SK-N-SH (cell line): ENCODE measurements around the gene WDR86. TPM values are rescaled to one million over a fixed set of nuclear protein-coding genes. Genes with fewer than 3 reads are reported as not detected.

Experiments used
- CTCF ChIA-PET: fragments of 300-600, 350-600 bp; formaldehyde crosslinking; extraction: SDS; loops from one replicate; lab custom pipeline; 2021; lab: Yijun Ruan, JAX
- POLR2A ChIA-PET: fragments of 350-600 bp; sonication (Branson Sonifier 250); formaldehyde crosslinking; extraction: SDS; loops from one replicate; lab custom pipeline; 2020; ENCODE audit warnings: antibody characterized with exemption, inconsistent platforms; lab: Yijun Ruan, JAX
- DNase-seq: peaks from one replicate; pipeline ENCODE4 v3.0.0; 2012
- H2AFZ ChIP-seq: fragments of 200-600 bp; sonication (generic); 2 replicates; pipeline ENCODE4 v1.8.1; 2016; ENCODE audit warnings: antibody characterized with exemption, mild to moderate bottlenecking, low read depth
- H3F3A ChIP-seq: fragments of 200-600 bp; sonication (generic); replicated peaks from 2 replicates; pipeline ENCODE3; 2016; ENCODE audit warnings: antibody characterized with exemption, mild to moderate bottlenecking; ENCODE audit not compliant: insufficient read depth
- H3K27ac ChIP-seq, 2 experiments: fragments of 200-500 bp in 1 of 2; fragments of 200-600 bp in 1 of 2; sonication (Bioruptor generic) in 1 of 2; sonication (generic), shearing (Covaris generic) in 1 of 2; 2 replicates each; pipeline versions ENCODE4 v1.5.1 to v1.6.1; 2014 to 2016; ENCODE audit warnings: low read depth in 2 of 2, inconsistent platforms in 1 of 2, low read length in 1 of 2, mild to moderate bottlenecking in 1 of 2, mixed read lengths in 1 of 2
- H3K27me3 ChIP-seq: fragments of 200-600 bp; sonication (generic), shearing (Covaris generic); 2 replicates; pipeline ENCODE4 v1.6.1; 2016; ENCODE audit warnings: mixed run types; ENCODE audit not compliant: insufficient read depth
- H3K36me3 ChIP-seq, 2 experiments: fragments of 200-500 bp in 1 of 2; fragments of 200-600 bp in 1 of 2; sonication (Bioruptor generic) in 1 of 2; sonication (generic) in 1 of 2; replicated peaks in 1 of 2; 2 replicates each; pipeline versions ENCODE3 to v1.5.1; 2014 to 2016; ENCODE audit warnings: low read length in 1 of 2, mild to moderate bottlenecking in 1 of 2; ENCODE audit not compliant: insufficient read depth in 2 of 2, control insufficient read depth in 1 of 2
- H3K4me1 ChIP-seq, 2 experiments: fragments of 200-500 bp in 1 of 2; fragments of 200-600 bp in 1 of 2; sonication (Bioruptor generic) in 1 of 2; sonication (generic), shearing (Covaris generic) in 1 of 2; 2 replicates each; pipeline versions ENCODE4 v1.5.1 to v1.6.1; 2014 to 2016; ENCODE audit warnings: low read depth in 1 of 2, low read length in 1 of 2, mixed run types in 1 of 2; ENCODE audit not compliant: insufficient read depth in 2 of 2, control insufficient read depth in 1 of 2
- H3K4me2 ChIP-seq: fragments of 200-600 bp; sonication (generic), shearing (Covaris generic); 2 replicates; pipeline ENCODE4 v1.6.1; 2017; ENCODE audit warnings: mixed run types
- H3K4me3 ChIP-seq, 2 experiments: fragments of 200-500 bp in 1 of 2; fragments of 200-600 bp in 1 of 2; sonication (Bioruptor generic) in 1 of 2; sonication (generic), shearing (Covaris generic) in 1 of 2; 2 replicates each; pipeline versions ENCODE4 v1.5.1 to v1.8.1; 2014 to 2016; ENCODE audit warnings: low read depth in 2 of 2, inconsistent platforms in 1 of 2, low read length in 1 of 2, mild to moderate bottlenecking in 1 of 2, mixed read lengths in 1 of 2, moderate library complexity in 1 of 2
- H3K79me2 ChIP-seq: fragments of 200-600 bp; sonication (generic); 2 replicates; pipeline ENCODE4 v1.8.1; 2017; ENCODE audit warnings: mild to moderate bottlenecking; ENCODE audit not compliant: insufficient read depth
- H3K9ac ChIP-seq: fragments of 200-600 bp; sonication (generic); 2 replicates; pipeline ENCODE4 v1.6.1; 2017; ENCODE audit warnings: mixed run types
- H3K9me2 ChIP-seq: fragments of 200-600 bp; sonication (generic); 2 replicates; pipeline ENCODE4 v1.6.1; 2017; ENCODE audit warnings: mixed run types
- H3K9me3 ChIP-seq: fragments of 200-600 bp; sonication (generic); 2 replicates; pipeline ENCODE4 v1.6.1; 2017; ENCODE audit warnings: mixed run types, mild to moderate bottlenecking, moderate library complexity
- H4K20me1 ChIP-seq: fragments of 200-600 bp; sonication (generic); 2 replicates; pipeline ENCODE4 v1.6.1; 2017; ENCODE audit warnings: mild to moderate bottlenecking, mixed run types; ENCODE audit not compliant: insufficient read depth
- CTCF ChIP-seq: fragments of 200-600 bp; sonication (generic); IDR thresholded peaks from 2 replicates; pipeline ENCODE4 v1.6.1; 2017; ENCODE audit warnings: antibody characterized with exemption, mild to moderate bottlenecking, moderate library complexity
- EP300 ChIP-seq, 2 experiments: IDR thresholded peaks; 2 replicates each; pipeline versions ENCODE4 v1.4.0 to v1.6.1; 2012; ENCODE audit warnings: borderline replicate concordance in 1 of 2, low read depth in 1 of 2, low read length in 1 of 2
- FOXJ3 ChIP-seq: sonication (generic); formaldehyde crosslinking; IDR thresholded peaks from 2 replicates; pipeline ENCODE4 v1.5.1; 2020; ENCODE audit warnings: mild to moderate bottlenecking, missing genetic modification reagents
- MEF2A ChIP-seq: IDR thresholded peaks from 2 replicates; pipeline ENCODE4 v1.4.0; 2012; ENCODE audit warnings: low read depth, borderline replicate concordance
- PBX3 ChIP-seq: IDR thresholded peaks from 2 replicates; pipeline ENCODE4; 2012
- POLR2AphosphoS5 ChIP-seq: IDR thresholded peaks from 2 replicates; pipeline ENCODE4 v1.6.1; 2012; ENCODE audit warnings: low read depth, low read length
- RAD21 ChIP-seq: IDR thresholded peaks from 2 replicates; pipeline ENCODE4 v1.6.1; 2012; ENCODE audit warnings: mild to moderate bottlenecking, low read length
- RCOR1 ChIP-seq: fragments of 150-350 bp; IDR thresholded peaks from 2 replicates; pipeline ENCODE4 v1.6.1; 2017; ENCODE audit warnings: antibody characterized with exemption, low read length
- REST ChIP-seq: IDR thresholded peaks from 2 replicates; pipeline ENCODE4 v1.6.1; 2012; ENCODE audit warnings: mild to moderate bottlenecking, low read depth, low read length, moderate library complexity
- RFX5 ChIP-seq: IDR thresholded peaks from 2 replicates; pipeline ENCODE4 v1.6.1; 2012; ENCODE audit warnings: mild to moderate bottlenecking, improper control_type of control experiment, low read length
- SMC3 ChIP-seq: IDR thresholded peaks from 2 replicates; pipeline ENCODE4 v1.6.1; 2012; ENCODE audit warnings: low read depth, low read length, improper control_type of control experiment
- TAF1 ChIP-seq: IDR thresholded peaks from 2 replicates; pipeline ENCODE4 v1.6.1; 2012; ENCODE audit warnings: low read depth, mild to moderate bottlenecking, low read length, moderate library complexity, borderline replicate concordance
- USF2 ChIP-seq: fragments of 150-350 bp; IDR thresholded peaks from 2 replicates; pipeline ENCODE4 v1.6.1; 2017; ENCODE audit warnings: antibody characterized with exemption, low read length, low read depth, borderline replicate concordance
- ZBTB33 ChIP-seq: IDR thresholded peaks from 2 replicates; pipeline ENCODE4 v1.4.0; 2012; ENCODE audit warnings: low read depth, borderline replicate concordance
- WGBS: methylation state at CpG from one replicate; pipeline ENCODE4 v1.1.6; 2017; ENCODE audit warnings: low lambda C conversion rate; 5-methylcytosine and 5-hydroxymethylcytosine counted together
- polyA plus RNA-seq, 3 experiments: library from polyadenylated mRNA; depleted of rRNA; stranded (reverse); fragments of >200 nt; gene quantifications; 2 replicates each; pipeline ENCODE4 v1.2.3, GENCODE V29; 2012

Gene WDR86
- polyA plus RNA-seq, 1 of the 3 experiments (the other 2 are of a cell fraction): 1.0 TPM

GRCh38 chr7:151402029-151402835 lies 7.6 kb downstream of the WDR86 start:
- Histone ChIP-seq H3K9me3 (no peaks in the 10 kb centered on the region), H3K27me3 (no peaks in the 10 kb centered on the region), H3K79me2 (no peaks in the 10 kb centered on the region), H2AFZ (no peak overlapping the region), H3K9ac (no peak overlapping the region), H3K36me3 (no peaks in the 10 kb centered on the region), H3K9me2 (no peaks in the 10 kb centered on the region), H3K27ac (no peak overlapping the region), H3K4me2 (no peak overlapping the region), H3K4me3 (no peak overlapping the region), H4K20me1 (no peaks in the 10 kb centered on the region), H3K4me1 (peaks cover 0 to 7% of the 10 kb centered on the region in 2 experiments; a peak in 2 of 4 replicates), H3F3A (no peaks in the 10 kb centered on the region)
- DNase-seq: peak; percentile 44
- 79% methylated on average over 16 of the region's 16 CpGs for WGBS
- ChIA-PET CTCF (interaction anchor here (1.5 kb wide), 1 partner anchor 12 kb away, joined by 3 read pairs; no protein-coding TSS in a partner anchor), POLR2A (no interaction called here)
- TF ChIP-seq RAD21 (no peak), REST (no peak), CTCF (no peak), POLR2AphosphoS5 (no peak), RCOR1 (no peak), EP300 (IDR thresholded peaks at IDR 0.05; ENCODE audit: borderline replicate concordance in 1 of 2, low read depth in 1 of 2, low read length in 1 of 2) (no peak), MEF2A (no peak), USF2 (no peak), PBX3 (no peak), SMC3 (no peak), ZBTB33 (no peak), RFX5 (no peak), FOXJ3 (CRISPR knock-in tag) (no peak), TAF1 (no peak)
